ENCODE results near the gene ZNF236. TPM values are rescaled to one million over a fixed set of nuclear protein-coding genes. Genes with fewer than 3 reads are reported as not detected.

ZNF236 gene
- total and polyA plus RNA-seq, 2 of the 8 experiments (the other 6 are each of a cell fraction or from before 2014, with no cell fraction given) = 6.7 to 14.5 TPM

GRCh38 chr18:76973520-76974266 is 151.3 kb downstream of the ZNF236 start:
- FAIRE-seq (no peak), DNase-seq (ENCODE audit: low read depth in 1 of 2, low spot score in 2 of 2) (no peak)
- Histone ChIP-seq H3K23me2 (ENCODE audit: low read depth, low read length) (no peaks in the 10 kb centered on the region), H2AFZ (ENCODE audit: low read length) (no peak overlapping the region), H3K36me3 (ENCODE audit: control insufficient read depth in 2 of 4, insufficient read depth in 4 of 4, low read length in 3 of 4) (no peaks in the 10 kb centered on the region), H3K4me3 (ENCODE audit: extremely low read depth in 1 of 4, insufficient read depth in 2 of 4, low read depth in 3 of 4, low read length in 4 of 4) (no peak overlapping the region), H2BK12ac (ENCODE audit: low read depth, low read length) (no peak overlapping the region), H3K9me3 (ENCODE audit: insufficient read depth in 2 of 2, low read depth in 1 of 2, low read length in 1 of 2) (no peaks in the 10 kb centered on the region), H3K18ac (ENCODE audit: extremely low read depth, low read length) (peak overlapping the region; percentile 24), H3K23ac (ENCODE audit: insufficient read length) (no peak overlapping the region), H3K4me1 (replicated peaks in 1 of 4; ENCODE audit: control insufficient read depth in 3 of 4, insufficient read depth in 4 of 4, low read length in 3 of 4) (peaks cover 2 to 12% (median 11%) of the 10 kb centered on the region in 4 experiments), H2BK15ac (ENCODE audit: low read length) (no peak overlapping the region), H3K79me1 (ENCODE audit: low read depth, low read length) (no peaks in the 10 kb centered on the region), H4K91ac (replicated peaks; ENCODE audit: insufficient read length, low read length) (no peak overlapping the region), H3K27ac (ENCODE audit: low read depth, low read length) (no peak overlapping the region), H3K27me3 (replicated peaks in 1 of 4; ENCODE audit: control insufficient read depth in 3 of 4, extremely low read depth in 1 of 4, insufficient read depth in 3 of 4, low read length in 3 of 4) (no peaks in the 10 kb centered on the region), H2BK120ac (replicated peaks; ENCODE audit: low read depth, low read length) (no peak overlapping the region), H4K5ac (ENCODE audit: insufficient read length, low read depth, low read length) (no peak overlapping the region), H3K4ac (replicated peaks; ENCODE audit: insufficient read length, low read depth, low read length) (no peak overlapping the region), H3K56ac (replicated peaks; ENCODE audit: insufficient read length, low read depth, low read length) (no peak overlapping the region), H4K20me1 (replicated peaks in 1 of 2; ENCODE audit: control insufficient read depth in 1 of 2, insufficient read depth in 2 of 2, low read length in 2 of 2) (no peaks in the 10 kb centered on the region), H3K4me2 (ENCODE audit: insufficient read depth in 1 of 2, low read depth in 2 of 2, low read length in 2 of 2) (no peak overlapping the region), H2BK20ac (ENCODE audit: low read length) (no peak overlapping the region), H2BK5ac (ENCODE audit: low read depth, low read length) (0 out of 2 replicates have a peak overlapping the region, but pooled peaks have one; percentile 4), H3K14ac (ENCODE audit: insufficient read length) (no peak overlapping the region), H3K79me2 (ENCODE audit: control insufficient read depth in 1 of 2, insufficient read depth in 2 of 2, low read length in 2 of 2) (no peaks in the 10 kb centered on the region), H4K8ac (ENCODE audit: extremely low read depth, insufficient read depth, low read length) (no peak overlapping the region), H2AK5ac (ENCODE audit: low read depth, low read length) (0 out of 2 replicates have a peak overlapping the region, but pooled peaks have one; percentile 54), H3K9ac (replicated peaks in 1 of 4; ENCODE audit: extremely low read depth in 1 of 4, low read depth in 3 of 4, low read length in 3 of 4) (no peak overlapping the region)
- TF ChIP-seq BCL11A (IDR thresholded peaks at IDR 0.05; ENCODE audit: low read depth in 2 of 2, low read length in 2 of 2) (no peak), JUN (IDR thresholded peaks at IDR 0.05; ENCODE audit: low read depth, low read length) (no peak), RAD21 (IDR thresholded peaks at IDR 0.05 in 1 of 2, conservative IDR thresholded peaks at IDR 0.05 in 1 of 2; ENCODE audit: low read depth in 2 of 2, low read length in 2 of 2) (no peak), SIX5 (IDR thresholded peaks at IDR 0.05; ENCODE audit: low read depth, low read length) (no peak), EGR1 (IDR thresholded peaks at IDR 0.05; ENCODE audit: borderline replicate concordance, low read depth, low read length) (no peak)
- 96% methylated on average over 16 of the region's 20 CpGs; no CpG with 5 or more reads in 1 of the 2 experiments for WGBS, 2 experiments (ENCODE audit: extremely low coverage in 1 of 2, insufficient coverage in 1 of 2, insufficient read length in 1 of 2, insufficient replicate concordance in 2 of 2, low coverage in 1 of 2, low lambda C conversion rate in 2 of 2, missing lambda C conversion rate in 1 of 2)
- POLR2A ChIA-PET (ENCODE audit: partially characterized antibody) = no interaction called here
- CTCF ChIA-PET (ENCODE audit: partially characterized antibody) = interaction anchor here (0.6 to 3.2 kb wide), 3 partner anchors 10 to 1606 kb away, joined by 3 to 20 read pairs (median 3); no protein-coding TSS in a partner anchor

Measured in H1 (cell line).